Measurements from ENCODE around the gene OLFML2B. TPM values are rescaled to one million over a fixed set of nuclear protein-coding genes. Genes with fewer than 3 reads are reported as not detected.

OLFML2B gene
- total RNA-seq, 1 experiment from 2014 or later = 1.4 TPM

DNA sequence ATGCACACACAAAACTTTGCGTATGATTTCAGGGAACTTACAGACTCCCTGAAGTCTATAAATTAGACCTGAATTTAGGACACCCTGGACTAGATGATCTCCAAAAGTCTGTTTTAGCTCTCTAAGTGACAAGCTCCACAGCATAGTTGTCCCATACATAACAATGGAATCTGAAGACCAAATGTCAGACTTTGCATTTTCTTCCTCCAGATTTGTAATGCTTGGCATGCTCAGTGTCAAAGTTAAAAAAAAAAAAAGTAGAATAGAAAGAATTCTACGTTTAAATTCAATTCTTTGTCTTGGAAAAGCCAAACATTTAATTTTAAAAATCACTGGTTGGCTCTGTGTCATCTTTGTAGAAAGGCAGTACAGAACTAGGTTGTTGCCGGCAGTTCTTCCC, 66.7 kb downstream of the OLFML2B start:
- Histone ChIP-seq H2BK15ac (ENCODE audit: low read depth, low read length) (no peak overlapping the region), H3K4me1 (ENCODE audit: insufficient read depth, low read length) (no peaks in the 10 kb centered on the region), H4K91ac (ENCODE audit: insufficient read length, low read depth, low read length) (no peak overlapping the region), H4K20me1 (ENCODE audit: control insufficient read depth, insufficient read depth, insufficient read length) (no peaks in the 10 kb centered on the region), H3T11ph (ENCODE audit: low read length) (no peak overlapping the region), H2BK120ac (ENCODE audit: low read depth, low read length, poor library complexity, severe bottlenecking) (no peak overlapping the region), H3K9ac (ENCODE audit: extremely low read depth, insufficient read length, low read length) (no peak overlapping the region), H3K14ac (ENCODE audit: insufficient read depth, low read length) (no peak overlapping the region), H3K27me3 (ENCODE audit: insufficient read depth, low read length) (no peaks in the 10 kb centered on the region), H4K8ac (replicated peaks; ENCODE audit: insufficient read length, low read depth, low read length) (no peak overlapping the region), H3K27ac (ENCODE audit: insufficient read length, low read depth, low read length) (no peak overlapping the region), H3K56ac (ENCODE audit: insufficient read length, low read depth, low read length) (no peak overlapping the region), H3K79me2 (ENCODE audit: insufficient read depth, low read length) (no peaks in the 10 kb centered on the region), H3K23ac (ENCODE audit: insufficient read length, low read depth, low read length) (no peak overlapping the region), H4K5ac (ENCODE audit: insufficient read length, low read depth, low read length) (no peak overlapping the region), H3K9me3 (ENCODE audit: control insufficient read depth, low read depth, low read length) (no peaks in the 10 kb centered on the region), H2BK12ac (ENCODE audit: insufficient read length, low read depth, low read length) (no peak overlapping the region), H3K4me2 (ENCODE audit: insufficient read depth, insufficient read length, low read length) (no peak overlapping the region), H2AK5ac (ENCODE audit: insufficient read length, low read length) (no peak overlapping the region), H3K4ac (ENCODE audit: low read depth, low read length) (no peak overlapping the region), H3K18ac (ENCODE audit: insufficient read length, low read depth, low read length) (no peak overlapping the region), H2BK5ac (ENCODE audit: insufficient read length, low read length) (no peak overlapping the region), H3K79me1 (ENCODE audit: insufficient read depth, low read depth, low read length, poor library complexity, severe bottlenecking) (no peaks in the 10 kb centered on the region), H2AFZ (ENCODE audit: low read length) (no peak overlapping the region), H2BK20ac (ENCODE audit: low read depth, low read length, poor library complexity, severe bottlenecking) (no peak overlapping the region), H3K23me2 (ENCODE audit: insufficient read length, low read depth, low read length, poor library complexity, severe bottlenecking) (no peaks in the 10 kb centered on the region)
- Mint-ChIP-seq H3K4me1 (peaks cover 10 to 16% of the 10 kb centered on the region in 2 experiments), H3K27ac (no peak overlapping the region), H3K36me3 (ENCODE audit: insufficient read depth in 1 of 3, low read depth in 3 of 3) (peaks cover 0 to 9% (median 0%) of the 10 kb centered on the region in 3 experiments; a peak in 1 of 7 replicates), H3K9me3 (no peaks in the 10 kb centered on the region), H3K4me3 (no peak overlapping the region), H3K27me3 (ENCODE audit: low read depth) (no peaks in the 10 kb centered on the region)
- WGBS (ENCODE audit: extremely low coverage, insufficient read length, low lambda C conversion rate) = no CpG with 5 or more reads among the region's 3 CpGs
- no peak for DNase-seq
- TF ChIP-seq CTCF (conservative IDR thresholded peaks at IDR 0.05) = no peak

Measured in H9 (cell line).